Ishikawa (cell line): ENCODE results near the gene CDR2L.

Experiments used
- CEBPB ChIP-seq: IDR thresholded peaks from 2 replicates; pipeline ENCODE4 v1.6.1; 2012
- EP300 ChIP-seq: IDR thresholded peaks from 2 replicates; pipeline ENCODE4 v1.6.1; 2012; ENCODE audit warnings: borderline replicate concordance
- FOXM1 ChIP-seq: IDR thresholded peaks from 2 replicates; pipeline ENCODE4 v1.6.1; 2012; ENCODE audit warnings: low read depth, borderline replicate concordance
- REST ChIP-seq: IDR thresholded peaks from 2 replicates; pipeline ENCODE4 v1.6.1; 2012; ENCODE audit warnings: low read depth, mild to moderate bottlenecking
- YY1 ChIP-seq: IDR thresholded peaks from 2 replicates; pipeline ENCODE4 v1.6.1; 2012; ENCODE audit warnings: low read depth

DNA sequence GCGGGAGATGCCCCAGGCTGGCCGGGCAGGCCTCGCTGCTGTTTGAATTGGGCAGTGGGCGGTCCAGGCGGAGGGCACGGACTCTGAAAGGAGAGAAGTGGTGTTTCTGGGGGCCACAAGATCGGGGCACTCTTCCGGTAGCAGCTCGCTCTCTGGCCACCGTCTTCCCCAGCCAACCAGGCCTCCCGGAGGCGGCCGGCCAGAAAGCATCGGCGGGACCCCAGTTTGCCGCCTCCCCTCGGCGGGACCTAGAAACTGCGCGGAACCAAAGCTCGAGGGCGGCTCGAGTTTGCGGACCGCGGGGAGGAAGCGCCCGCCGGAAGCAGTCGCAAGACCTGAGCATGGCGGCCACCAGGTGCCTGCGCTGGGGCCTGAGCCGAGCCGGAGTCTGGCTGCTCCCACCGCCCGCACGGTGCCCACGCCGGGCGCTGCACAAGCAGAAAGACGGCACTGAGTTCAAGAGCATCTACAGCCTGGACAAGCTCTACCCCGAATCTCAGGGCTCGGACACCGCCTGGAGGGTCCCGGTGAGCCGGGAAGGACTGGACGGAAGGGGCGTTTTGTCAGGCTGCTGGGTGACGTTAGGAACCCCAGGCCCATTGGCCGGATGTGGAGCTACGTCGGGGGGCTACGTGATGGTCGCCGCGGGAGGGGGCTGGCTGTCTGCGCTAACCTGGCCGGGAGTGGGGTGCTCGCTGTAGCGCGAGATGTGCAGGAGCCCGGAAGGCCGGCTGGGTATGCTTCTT, 25.1 kb downstream of the CDR2L start, which contains the start of gene MRPL58:
- TF ChIP-seq EP300, result no peak
- peak; percentile 97 for TF ChIP-seq YY1
- no peak for TF ChIP-seq CEBPB
- peak; percentile 10; the same call in 1 of the 2 replicates for TF ChIP-seq REST
- TF ChIP-seq FOXM1, result peak; percentile 54; the same call in 1 of the 2 replicates
